ENCODE results near the gene TMEM263.

The TMEM263 gene

GRCh38 chr12:106962286-106962685 is 6.6 kb downstream of the TMEM263 start:
- H3K27ac ChIP-seq (ENCODE audit: low read length): no peak overlapping the region
- TF ChIP-seq CTCF (IDR thresholded peaks at IDR 0.05; ENCODE audit: low read depth, low read length) (no peak), EZH2phosphoT487 (IDR thresholded peaks at IDR 0.05; ENCODE audit: low read depth) (no peak)
- no peaks in the 10 kb centered on the region for H3K27me3 ChIP-seq (ENCODE audit: low read depth, low read length)
- peaks cover 42% of the 10 kb centered on the region for H4K20me1 ChIP-seq (ENCODE audit: insufficient read depth, low read length)
- peaks cover 3% of the 10 kb centered on the region for H3K4me1 ChIP-seq (ENCODE audit: low read length)
- no peaks in the 10 kb centered on the region for H3K9me3 ChIP-seq (ENCODE audit: insufficient read depth, low read length)
- peaks cover 4% of the 10 kb centered on the region for H3K36me3 ChIP-seq (replicated peaks; ENCODE audit: low read depth, low read length)
- no peak overlapping the region for H3K9ac ChIP-seq (ENCODE audit: low read length)
- no peak overlapping the region for H3K4me3 ChIP-seq (ENCODE audit: low read length)
- peaks cover 12% of the 10 kb centered on the region; the same call in 1 of the 2 replicates for H3K79me2 ChIP-seq (ENCODE audit: low read length)
- no peak overlapping the region for H2AFZ ChIP-seq (ENCODE audit: low read depth, low read length)
- H3K4me2 ChIP-seq (ENCODE audit: low read length): no peak overlapping the region

- Histone ChIP-seq H3K4me1 (ENCODE audit: low read length) (no peaks in the 10 kb centered on the region), H3K27me3 (ENCODE audit: low read depth, low read length) (no peaks in the 10 kb centered on the region), H3K4me3 (ENCODE audit: low read length) (no peak overlapping the region), H3K36me3 (replicated peaks; ENCODE audit: low read depth, low read length) (peaks cover 8% of the 10 kb centered on the region), H3K9me3 (ENCODE audit: insufficient read depth, low read length) (no peaks in the 10 kb centered on the region), H3K79me2 (ENCODE audit: low read length) (no peaks in the 10 kb centered on the region), H3K4me2 (ENCODE audit: low read length) (no peak overlapping the region), H3K9ac (ENCODE audit: low read length) (no peak overlapping the region), H4K20me1 (ENCODE audit: insufficient read depth, low read length) (peaks cover 30% of the 10 kb centered on the region; the same call in 1 of the 2 replicates), H3K27ac (ENCODE audit: low read length) (no peak overlapping the region), H2AFZ (ENCODE audit: low read depth, low read length) (no peak overlapping the region)
- TF ChIP-seq CTCF (IDR thresholded peaks at IDR 0.05; ENCODE audit: low read depth, low read length): no peak
- no peak for TF ChIP-seq EZH2phosphoT487 (IDR thresholded peaks at IDR 0.05; ENCODE audit: low read depth)
Measured at GRCh38 chr12:106964526-106964925, 8.8 kb downstream of the TMEM263 start.

- Histone ChIP-seq H4K20me1 (ENCODE audit: insufficient read depth, low read length) (peaks cover 12% of the 10 kb centered on the region; the same call in 1 of the 2 replicates), H3K79me2 (ENCODE audit: low read length) (no peaks in the 10 kb centered on the region), H3K27me3 (ENCODE audit: low read depth, low read length) (no peaks in the 10 kb centered on the region), H3K9ac (ENCODE audit: low read length) (no peak overlapping the region), H2AFZ (ENCODE audit: low read depth, low read length) (no peak overlapping the region), H3K4me1 (ENCODE audit: low read length) (peaks cover 10% of the 10 kb centered on the region), H3K36me3 (replicated peaks; ENCODE audit: low read depth, low read length) (peaks cover 25% of the 10 kb centered on the region), H3K4me3 (ENCODE audit: low read length) (no peak overlapping the region), H3K4me2 (ENCODE audit: low read length) (no peak overlapping the region), H3K27ac (ENCODE audit: low read length) (no peak overlapping the region), H3K9me3 (ENCODE audit: insufficient read depth, low read length) (no peaks in the 10 kb centered on the region)
- TF ChIP-seq CTCF (IDR thresholded peaks at IDR 0.05; ENCODE audit: low read depth, low read length) (no peak), EZH2phosphoT487 (IDR thresholded peaks at IDR 0.05; ENCODE audit: low read depth) (no peak)
Measured at GRCh38 chr12:106971065-106971464, 15.4 kb downstream of the TMEM263 start.

GRCh38 chr12:106973545-106973944 is 17.8 kb downstream of the TMEM263 start:
- H3K4me1 ChIP-seq (ENCODE audit: low read length): peaks cover 10% of the 10 kb centered on the region
- TF ChIP-seq CTCF (IDR thresholded peaks at IDR 0.05; ENCODE audit: low read depth, low read length) (no peak), EZH2phosphoT487 (IDR thresholded peaks at IDR 0.05; ENCODE audit: low read depth) (no peak)
- H3K9ac ChIP-seq (ENCODE audit: low read length): no peak overlapping the region
- no peak overlapping the region for H3K27ac ChIP-seq (ENCODE audit: low read length)
- H3K36me3 ChIP-seq (replicated peaks; ENCODE audit: low read depth, low read length): peaks cover 17% of the 10 kb centered on the region
- H3K27me3 ChIP-seq (ENCODE audit: low read depth, low read length): no peaks in the 10 kb centered on the region
- H3K4me3 ChIP-seq (ENCODE audit: low read length): no peak overlapping the region
- H3K9me3 ChIP-seq (ENCODE audit: insufficient read depth, low read length): no peaks in the 10 kb centered on the region
- peaks cover 12% of the 10 kb centered on the region; the same call in 1 of the 2 replicates for H4K20me1 ChIP-seq (ENCODE audit: insufficient read depth, low read length)
- no peaks in the 10 kb centered on the region for H3K79me2 ChIP-seq (ENCODE audit: low read length)
- no peak overlapping the region for H2AFZ ChIP-seq (ENCODE audit: low read depth, low read length)
- no peak overlapping the region for H3K4me2 ChIP-seq (ENCODE audit: low read length)
